MCF 10A (cell line): ENCODE data around the gene MGMT. TPM values are rescaled to one million over a fixed set of nuclear protein-coding genes. Genes with fewer than 3 reads are reported as not detected.

ENCODE experiments used
- BruUV-seq: library from RNA; stranded (reverse); fragments of 400-500 nt; replicated peaks from 2 replicates; lab custom pipeline; 2021; lab: Mats Ljungman, UMichigan
- CTCF ChIA-PET: fragments of 300-600 bp; sonication (Branson Sonifier 250); formaldehyde crosslinking; extraction: SDS; loops from one replicate; lab custom pipeline; 2021; ENCODE audit warnings: antibody characterized with exemption, inconsistent platforms; lab: Yijun Ruan, JAX
- POLR2A ChIA-PET: fragments of 300-600, 350-650 bp; sonication (Branson Sonifier 250); formaldehyde crosslinking; extraction: SDS; loops from one replicate; lab custom pipeline; 2020; ENCODE audit warnings: antibody characterized with exemption, inconsistent platforms; lab: Yijun Ruan, JAX
- DNase-seq: peaks from one replicate; pipeline ENCODE4 v3.0.0-alpha.2; 2018; ENCODE audit not compliant: unreplicated experiment
- H3K27ac Mint-ChIP-seq: one replicate; pipeline ENCODE4 v1.8.0; 2022; ENCODE audit warnings: mild to moderate bottlenecking, low read depth, mixed read lengths; ENCODE audit not compliant: unreplicated experiment
- H3K27me3 Mint-ChIP-seq: one replicate; pipeline ENCODE4 v1.8.0; 2022; ENCODE audit warnings: mixed read lengths; ENCODE audit not compliant: insufficient read depth, unreplicated experiment
- H3K36me3 Mint-ChIP-seq: one replicate; pipeline ENCODE4 v1.8.0; 2022; ENCODE audit warnings: mild to moderate bottlenecking, moderate library complexity, mixed read lengths; ENCODE audit not compliant: insufficient read depth, unreplicated experiment
- H3K4me1 Mint-ChIP-seq: one replicate; pipeline ENCODE4 v1.8.0; 2022; ENCODE audit warnings: mixed read lengths; ENCODE audit not compliant: insufficient read depth, unreplicated experiment
- H3K4me3 Mint-ChIP-seq: one replicate; pipeline ENCODE4 v1.8.0; 2022; ENCODE audit warnings: mild to moderate bottlenecking, moderate library complexity, mixed read lengths; ENCODE audit not compliant: unreplicated experiment
- H3K9me3 Mint-ChIP-seq: one replicate; pipeline ENCODE4 v1.8.0; 2022; ENCODE audit warnings: mixed read lengths; ENCODE audit not compliant: unreplicated experiment
- CTCF ChIP-seq: fragments of 200-600 bp; IDR thresholded peaks from one replicate; pipeline ENCODE4 v1.8.0; 2022; ENCODE audit warnings: antibody characterized with exemption, mild to moderate bottlenecking; ENCODE audit not compliant: unreplicated experiment
- intact Hi-C: fragments of 100-400 bp; cut with micrococcal nuclease; formaldehyde crosslinking; loops from 2 replicates; pipeline ENCODE4 v1.14.1; 2022
- total RNA-seq: library from RNA; stranded (reverse); gene quantifications from 2 replicates; pipeline ENCODE4 v1.2.3, GENCODE V29; 2022

MGMT gene
- total RNA-seq, 1 experiment from 2014 or later, result 18.0 TPM

- Mint-ChIP-seq H3K27ac (no peak overlapping the region), H3K4me1 (peaks cover 15% of the 10 kb centered on the region), H3K36me3 (no peaks in the 10 kb centered on the region), H3K4me3 (no peak overlapping the region), H3K27me3 (no peaks in the 10 kb centered on the region), H3K9me3 (no peaks in the 10 kb centered on the region)
- POLR2A ChIA-PET, result interaction anchor here (0.7 kb wide), 1 partner anchor 71 kb away, joined by 3 read pairs; no protein-coding TSS in a partner anchor
- DNase-seq, result no peak
- CTCF ChIA-PET, result interaction anchor here (0.9 kb wide), 1 partner anchor 9 kb away, joined by 5 read pairs; no protein-coding TSS in a partner anchor
- BruUV-seq, result no TSS peak
- intact Hi-C loops, result no loop called here
- no peak for TF ChIP-seq CTCF
These were observed 56.1 kb downstream of the MGMT start for GRCh38 chr10:129523031-129523722.

GRCh38 chr10:129523723-129524316 lies 56.8 kb downstream of the MGMT start:
- Mint-ChIP-seq H3K4me1 (peaks cover 15% of the 10 kb centered on the region), H3K4me3 (no peak overlapping the region), H3K9me3 (no peaks in the 10 kb centered on the region), H3K27me3 (no peaks in the 10 kb centered on the region), H3K27ac (no peak overlapping the region), H3K36me3 (no peaks in the 10 kb centered on the region)
- DNase-seq, result no peak
- POLR2A ChIA-PET, result interaction anchor here (0.7 kb wide), 1 partner anchor 71 kb away, joined by 3 read pairs; no protein-coding TSS in a partner anchor
- BruUV-seq, result no TSS peak
- TF ChIP-seq CTCF, result no peak
- CTCF ChIA-PET, result interaction anchor here (0.9 kb wide), 1 partner anchor 8 kb away, joined by 5 read pairs; no protein-coding TSS in a partner anchor
- intact Hi-C loops, result no loop called here

- Mint-ChIP-seq H3K4me1 (peaks cover 15% of the 10 kb centered on the region), H3K4me3 (no peak overlapping the region), H3K9me3 (no peaks in the 10 kb centered on the region), H3K27ac (no peak overlapping the region), H3K27me3 (no peaks in the 10 kb centered on the region), H3K36me3 (no peaks in the 10 kb centered on the region)
- POLR2A ChIA-PET, result interaction anchor here (0.7 kb wide), 1 partner anchor 14 kb away, joined by 4 read pairs; no protein-coding TSS in a partner anchor
- intact Hi-C loops, result no loop called here
- BruUV-seq, result no TSS peak
- TF ChIP-seq CTCF, result no peak
- CTCF ChIA-PET, result no interaction called here
- DNase-seq, result no peak
These were observed 57.9 kb downstream of the MGMT start for GRCh38 chr10:129524936-129525335.

GRCh38 chr10:129525401-129525801 lies 58.4 kb downstream of the MGMT start:
- no peak for TF ChIP-seq CTCF
- intact Hi-C loops, result no loop called here
- peak; percentile 56 for DNase-seq
- Mint-ChIP-seq H3K4me3 (no peak overlapping the region), H3K36me3 (no peaks in the 10 kb centered on the region), H3K9me3 (no peaks in the 10 kb centered on the region), H3K4me1 (peaks cover 15% of the 10 kb centered on the region), H3K27ac (no peak overlapping the region), H3K27me3 (no peaks in the 10 kb centered on the region)
- ChIA-PET CTCF (interaction anchor here (1.0 kb wide), 1 partner anchor 447 kb away, joined by 3 read pairs; no protein-coding TSS in a partner anchor), POLR2A (no interaction called here)
- no TSS peak for BruUV-seq
